Activated CD4-positive, alpha-beta T cell treated with anti-CD3 and anti-CD28 coated beads, Interleukin-2, amount 10 ng/mL, durations not matched to agents 7 days and 5 days (primary cell): ENCODE data around the gene LTBP2. TPM values are rescaled to one million over a fixed set of nuclear protein-coding genes. Genes with fewer than 3 reads are reported as not detected.

Experiments
- CTCF ChIA-PET: fragments of 350-600 bp; sonication (Branson Sonifier 250); formaldehyde crosslinking; loops from one replicate; lab custom pipeline; 2021; ENCODE audit warnings: antibody characterized with exemption; lab: Charles Lee
- POLR2A ChIA-PET: fragments of 350-600 bp; sonication (Branson Sonifier 250); formaldehyde crosslinking; loops from one replicate; lab custom pipeline; 2021; ENCODE audit warnings: antibody characterized with exemption; lab: Charles Lee
- DNase-seq: peaks from one replicate; pipeline ENCODE4 v3.0.0-alpha.2; 2020
- H3K27ac Mint-ChIP-seq: one replicate; pipeline ENCODE4 v1.8.0; 2021; ENCODE audit warnings: mild to moderate bottlenecking, moderate library complexity, mixed read lengths
- H3K27me3 Mint-ChIP-seq: one replicate; pipeline ENCODE4 v1.8.0; 2021; ENCODE audit warnings: mixed read lengths
- H3K36me3 Mint-ChIP-seq: one replicate; pipeline ENCODE4 v1.8.0; 2021; ENCODE audit warnings: low read depth, mixed read lengths
- H3K4me1 Mint-ChIP-seq: one replicate; pipeline ENCODE4 v1.8.0; 2021; ENCODE audit warnings: mixed read lengths
- H3K4me3 Mint-ChIP-seq: one replicate; pipeline ENCODE4 v1.8.0; 2021; ENCODE audit warnings: mild to moderate bottlenecking, moderate library complexity, mixed read lengths
- H3K9me3 Mint-ChIP-seq: one replicate; pipeline ENCODE4 v1.8.0; 2021; ENCODE audit warnings: mixed read lengths
- total RNA-seq, 2 experiments: library from RNA; stranded (reverse); gene quantifications; one replicate each; pipeline ENCODE4 v1.2.3, GENCODE V29; 2021

The LTBP2 gene
- total RNA-seq, 2 experiments from 2014 or later: 0.05 to 0.12 TPM

DNA sequence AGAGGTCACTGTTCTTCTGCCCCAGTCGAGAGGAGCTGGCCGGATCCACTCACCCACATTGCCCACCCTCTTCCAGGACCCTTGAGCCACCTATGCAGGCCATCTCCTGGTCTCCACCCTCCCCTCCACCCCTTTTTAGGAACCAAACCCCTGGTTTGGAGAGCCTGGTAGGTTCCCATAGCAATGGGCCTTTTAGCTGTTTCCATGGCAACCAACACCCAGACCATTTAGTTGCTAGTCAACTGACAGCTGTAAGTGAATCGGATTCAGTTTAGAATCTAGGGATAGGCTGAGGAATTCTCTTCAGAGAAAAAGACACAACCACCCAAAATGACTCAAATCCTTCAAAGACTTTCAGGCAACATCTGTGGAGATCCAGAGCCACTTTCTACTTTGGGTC lies 135.4 kb downstream of the LTBP2 start:
- ChIA-PET POLR2A (no interaction called here), CTCF (interaction anchor here (0.8 kb wide), 1 partner anchor 9 kb away, joined by 3 read pairs; no protein-coding TSS in a partner anchor)
- H3K4me3 Mint-ChIP-seq: no peak overlapping the region
- no peak overlapping the region for H3K27ac Mint-ChIP-seq
- H3K4me1 Mint-ChIP-seq: no peaks in the 10 kb centered on the region
- H3K36me3 Mint-ChIP-seq: peaks cover 5% of the 10 kb centered on the region
- H3K27me3 Mint-ChIP-seq: no peaks in the 10 kb centered on the region
- no peak for DNase-seq
- no peaks in the 10 kb centered on the region for H3K9me3 Mint-ChIP-seq

DNA sequence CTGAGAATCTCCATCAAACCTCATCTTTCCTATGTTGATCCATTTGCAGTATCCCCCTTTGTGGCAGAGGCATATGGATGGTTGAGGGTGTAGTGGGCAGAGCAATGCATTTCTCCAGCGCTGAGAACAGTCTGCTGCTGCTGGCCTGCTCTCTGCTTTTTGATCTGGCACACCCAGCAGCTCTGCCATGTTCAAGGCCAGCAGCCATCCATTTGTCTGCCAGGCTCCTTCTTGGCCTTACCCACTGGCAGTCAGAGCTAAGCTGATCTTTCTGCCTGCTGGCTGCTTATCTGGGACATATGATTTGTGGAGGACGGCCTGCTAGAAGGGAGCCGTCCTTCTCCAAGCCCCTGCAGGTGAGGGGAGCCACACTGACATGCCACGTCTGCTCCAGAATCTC lies 135.9 kb downstream of the LTBP2 start:
- Mint-ChIP-seq H3K36me3 (peaks cover 5% of the 10 kb centered on the region), H3K27ac (no peak overlapping the region), H3K27me3 (no peaks in the 10 kb centered on the region), H3K9me3 (no peaks in the 10 kb centered on the region), H3K4me1 (no peaks in the 10 kb centered on the region), H3K4me3 (no peak overlapping the region)
- ChIA-PET CTCF (interaction anchor here (0.8 kb wide), 1 partner anchor 10 kb away, joined by 3 read pairs; no protein-coding TSS in a partner anchor), POLR2A (no interaction called here)
- DNase-seq: no peak

GRCh38 chr14:74475678-74476077 lies 136.4 kb downstream of the LTBP2 start:
- ChIA-PET CTCF (no interaction called here), POLR2A (no interaction called here)

GRCh38 chr14:74474376-74474775 lies 137.7 kb downstream of the LTBP2 start:
- POLR2A ChIA-PET: no interaction called here
- CTCF ChIA-PET: interaction anchor here (1.3 kb wide), 1 partner anchor 8 kb away, joined by 3 read pairs; no protein-coding TSS in a partner anchor
- H3K9me3 Mint-ChIP-seq: no peaks in the 10 kb centered on the region
- H3K4me1 Mint-ChIP-seq: no peaks in the 10 kb centered on the region
- no peaks in the 10 kb centered on the region for H3K27me3 Mint-ChIP-seq
- peaks cover 2% of the 10 kb centered on the region for H3K36me3 Mint-ChIP-seq
- DNase-seq: no peak
- no peak overlapping the region for H3K4me3 Mint-ChIP-seq
- H3K27ac Mint-ChIP-seq: no peak overlapping the region

More at GRCh38 chr14:74475678-74476077, 136.4 kb downstream of the LTBP2 start:
- DNase-seq: no peak
- H3K36me3 Mint-ChIP-seq: peaks cover 5% of the 10 kb centered on the region
- H3K4me1 Mint-ChIP-seq: no peaks in the 10 kb centered on the region
- no peak overlapping the region for H3K4me3 Mint-ChIP-seq
- H3K27me3 Mint-ChIP-seq: no peaks in the 10 kb centered on the region
- no peaks in the 10 kb centered on the region for H3K9me3 Mint-ChIP-seq
- H3K27ac Mint-ChIP-seq: no peak overlapping the region

GRCh38 chr14:74472601-74473000 lies 139.4 kb downstream of the LTBP2 start:
- H3K4me1 Mint-ChIP-seq: no peaks in the 10 kb centered on the region
- no peak for DNase-seq
- H3K36me3 Mint-ChIP-seq: peaks cover 2% of the 10 kb centered on the region
- H3K9me3 Mint-ChIP-seq: no peaks in the 10 kb centered on the region
- ChIA-PET POLR2A (no interaction called here), CTCF (no interaction called here)
- no peak overlapping the region for H3K4me3 Mint-ChIP-seq
- no peak overlapping the region for H3K27ac Mint-ChIP-seq
- no peaks in the 10 kb centered on the region for H3K27me3 Mint-ChIP-seq

GRCh38 chr14:74469548-74470518 lies 142.2 kb downstream of the LTBP2 start:
- POLR2A ChIA-PET: no interaction called here
- Mint-ChIP-seq H3K27me3 (no peaks in the 10 kb centered on the region), H3K4me1 (no peaks in the 10 kb centered on the region), H3K36me3 (no peaks in the 10 kb centered on the region), H3K4me3 (no peak overlapping the region), H3K27ac (no peak overlapping the region), H3K9me3 (no peaks in the 10 kb centered on the region)
- no peak for DNase-seq
- CTCF ChIA-PET: no interaction called here

GRCh38 chr14:74468513-74468912 lies 143.5 kb downstream of the LTBP2 start:
- CTCF ChIA-PET: no interaction called here
- Mint-ChIP-seq H3K27me3 (no peaks in the 10 kb centered on the region), H3K36me3 (no peaks in the 10 kb centered on the region), H3K9me3 (no peaks in the 10 kb centered on the region), H3K4me3 (no peak overlapping the region), H3K4me1 (no peaks in the 10 kb centered on the region), H3K27ac (no peak overlapping the region)
- no peak for DNase-seq
- POLR2A ChIA-PET: no interaction called here

- no peaks in the 10 kb centered on the region for H3K4me1 Mint-ChIP-seq
- peaks cover 5% of the 10 kb centered on the region for H3K27me3 Mint-ChIP-seq
- no peaks in the 10 kb centered on the region for H3K9me3 Mint-ChIP-seq
- ChIA-PET CTCF (interaction anchor here (0.6 to 1.1 kb wide), 2 partner anchors 61 to 993 kb away, joined by 3 to 4 read pairs; no protein-coding TSS in a partner anchor), POLR2A (no interaction called here)
- H3K36me3 Mint-ChIP-seq: no peaks in the 10 kb centered on the region
- H3K27ac Mint-ChIP-seq: no peak overlapping the region
- no peak overlapping the region for H3K4me3 Mint-ChIP-seq
- no peak for DNase-seq
Observed at GRCh38 chr14:74465335-74465734, 146.7 kb downstream of the LTBP2 start.

GRCh38 chr14:74464785-74465184 lies 147.3 kb downstream of the LTBP2 start:
- H3K27ac Mint-ChIP-seq: no peak overlapping the region
- no peaks in the 10 kb centered on the region for H3K9me3 Mint-ChIP-seq
- DNase-seq: no peak
- peaks cover 5% of the 10 kb centered on the region for H3K27me3 Mint-ChIP-seq
- no peaks in the 10 kb centered on the region for H3K36me3 Mint-ChIP-seq
- CTCF ChIA-PET: interaction anchor here (0.6 kb wide), 1 partner anchor 993 kb away, joined by 4 read pairs; no protein-coding TSS in a partner anchor
- H3K4me3 Mint-ChIP-seq: no peak overlapping the region
- POLR2A ChIA-PET: no interaction called here
- no peaks in the 10 kb centered on the region for H3K4me1 Mint-ChIP-seq

DNA sequence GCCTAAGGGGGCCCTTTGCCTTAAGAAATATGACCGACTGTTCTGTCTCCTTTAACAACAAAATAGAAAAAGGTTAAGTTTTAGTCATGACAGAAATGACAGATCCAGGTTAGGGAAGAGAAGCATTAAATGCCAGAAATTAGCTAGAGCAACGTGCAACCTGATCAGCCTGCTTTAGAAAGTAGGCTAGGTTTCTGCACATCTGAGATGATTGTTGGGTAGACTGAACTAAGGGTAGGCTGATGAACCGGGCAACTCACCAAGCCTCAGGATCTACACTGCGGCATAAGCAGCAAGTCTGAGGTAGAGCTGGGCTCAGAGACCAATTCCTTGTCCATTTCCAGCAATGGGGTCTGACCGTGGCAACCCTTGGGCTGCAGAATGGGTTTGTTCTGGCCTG lies 148.3 kb downstream of the LTBP2 start:
- H3K27ac Mint-ChIP-seq: no peak overlapping the region
- POLR2A ChIA-PET: no interaction called here
- H3K9me3 Mint-ChIP-seq: no peaks in the 10 kb centered on the region
- no peaks in the 10 kb centered on the region for H3K4me1 Mint-ChIP-seq
- no peaks in the 10 kb centered on the region for H3K36me3 Mint-ChIP-seq
- CTCF ChIA-PET: no interaction called here
- H3K4me3 Mint-ChIP-seq: no peak overlapping the region
- H3K27me3 Mint-ChIP-seq: peaks cover 5% of the 10 kb centered on the region
- DNase-seq: no peak

DNA sequence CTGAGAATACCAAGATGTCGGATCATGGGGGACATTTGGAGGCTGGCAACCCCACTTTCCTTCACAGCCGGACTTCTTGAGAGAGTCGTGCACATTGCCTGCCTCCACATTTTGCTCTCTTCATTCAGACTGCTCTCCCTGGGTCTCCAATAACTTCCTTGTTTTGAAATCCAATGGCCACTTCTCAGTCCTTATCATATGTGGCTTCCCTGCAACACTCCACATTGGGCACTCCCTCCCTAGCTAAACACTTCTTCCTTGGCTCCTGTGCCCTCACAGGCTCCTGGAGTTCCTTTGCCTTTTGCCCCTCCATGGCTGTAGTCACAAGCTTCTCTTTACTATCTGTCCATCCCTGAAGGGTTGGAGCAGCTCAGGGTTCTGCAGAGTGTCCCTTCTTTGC lies 149.0 kb downstream of the LTBP2 start:
- Mint-ChIP-seq H3K4me3 (no peak overlapping the region), H3K4me1 (no peaks in the 10 kb centered on the region), H3K9me3 (no peaks in the 10 kb centered on the region), H3K27me3 (peaks cover 5% of the 10 kb centered on the region), H3K36me3 (no peaks in the 10 kb centered on the region), H3K27ac (no peak overlapping the region)
- CTCF ChIA-PET: no interaction called here
- no peak for DNase-seq
- POLR2A ChIA-PET: no interaction called here

DNA sequence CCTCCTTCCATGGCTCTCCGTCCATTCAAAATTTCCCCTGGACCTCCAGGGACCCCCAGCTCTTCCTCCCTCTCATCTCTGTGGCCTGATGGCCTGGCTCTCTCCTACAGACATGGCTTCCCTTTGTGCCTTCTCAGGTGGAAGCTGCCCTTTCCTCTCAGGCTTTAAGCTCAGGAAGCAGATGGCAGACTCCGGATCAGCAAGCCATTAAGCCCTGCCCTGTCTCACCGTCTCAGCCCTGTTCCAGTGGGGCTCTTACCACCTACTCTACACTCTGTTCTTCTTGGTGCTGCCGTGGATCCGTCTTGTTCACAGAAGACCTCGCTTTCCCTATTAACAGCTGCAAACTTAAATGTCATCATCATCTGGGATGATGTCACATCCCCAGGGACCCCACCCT lies 152.1 kb downstream of the LTBP2 start:
- POLR2A ChIA-PET: interaction anchor here (0.5 kb wide), 1 partner anchor 38 kb away, joined by 3 read pairs; no protein-coding TSS in a partner anchor
- Mint-ChIP-seq H3K27me3 (peaks cover 5% of the 10 kb centered on the region), H3K9me3 (no peaks in the 10 kb centered on the region), H3K27ac (no peak overlapping the region), H3K4me3 (no peak overlapping the region), H3K4me1 (no peaks in the 10 kb centered on the region), H3K36me3 (no peaks in the 10 kb centered on the region)
- no peak for DNase-seq
- CTCF ChIA-PET: no interaction called here

GRCh38 chr14:74459289-74459946 lies 152.6 kb downstream of the LTBP2 start:
- H3K27me3 Mint-ChIP-seq: peaks cover 8% of the 10 kb centered on the region
- ChIA-PET CTCF (no interaction called here), POLR2A (no interaction called here)
- peak; percentile 10 for DNase-seq
- no peaks in the 10 kb centered on the region for H3K36me3 Mint-ChIP-seq
- no peak overlapping the region for H3K4me3 Mint-ChIP-seq
- no peaks in the 10 kb centered on the region for H3K9me3 Mint-ChIP-seq
- no peak overlapping the region for H3K27ac Mint-ChIP-seq
- H3K4me1 Mint-ChIP-seq: no peaks in the 10 kb centered on the region
